Stimulated activated naive CD8-positive, alpha-beta T cell treated with anti-CD3 and anti-CD28 coated beads, Interleukin-15, Interleukin-2, amounts not matched to agents 100 ng/mL and 50 ng/mL, for 24 hours (primary cell): ENCODE data around the gene AQP5.

ENCODE experiments used
- H3K27ac Mint-ChIP-seq: one replicate; pipeline ENCODE4 v1.8.0; 2021; ENCODE audit warnings: mild to moderate bottlenecking, mixed read lengths
- H3K27me3 Mint-ChIP-seq: one replicate; pipeline ENCODE4 v1.8.0; 2021; ENCODE audit warnings: mixed read lengths
- H3K36me3 Mint-ChIP-seq: one replicate; pipeline ENCODE4 v1.8.0; 2021; ENCODE audit warnings: low read depth, mixed read lengths
- H3K4me1 Mint-ChIP-seq: one replicate; pipeline ENCODE4 v1.8.0; 2021; ENCODE audit warnings: low read depth, mixed read lengths
- H3K4me3 Mint-ChIP-seq: one replicate; pipeline ENCODE4 v1.8.0; 2021; ENCODE audit warnings: mild to moderate bottlenecking, mixed read lengths
- H3K9me3 Mint-ChIP-seq: one replicate; pipeline ENCODE4 v1.8.0; 2021; ENCODE audit warnings: mixed read lengths

AQP5 gene

DNA sequence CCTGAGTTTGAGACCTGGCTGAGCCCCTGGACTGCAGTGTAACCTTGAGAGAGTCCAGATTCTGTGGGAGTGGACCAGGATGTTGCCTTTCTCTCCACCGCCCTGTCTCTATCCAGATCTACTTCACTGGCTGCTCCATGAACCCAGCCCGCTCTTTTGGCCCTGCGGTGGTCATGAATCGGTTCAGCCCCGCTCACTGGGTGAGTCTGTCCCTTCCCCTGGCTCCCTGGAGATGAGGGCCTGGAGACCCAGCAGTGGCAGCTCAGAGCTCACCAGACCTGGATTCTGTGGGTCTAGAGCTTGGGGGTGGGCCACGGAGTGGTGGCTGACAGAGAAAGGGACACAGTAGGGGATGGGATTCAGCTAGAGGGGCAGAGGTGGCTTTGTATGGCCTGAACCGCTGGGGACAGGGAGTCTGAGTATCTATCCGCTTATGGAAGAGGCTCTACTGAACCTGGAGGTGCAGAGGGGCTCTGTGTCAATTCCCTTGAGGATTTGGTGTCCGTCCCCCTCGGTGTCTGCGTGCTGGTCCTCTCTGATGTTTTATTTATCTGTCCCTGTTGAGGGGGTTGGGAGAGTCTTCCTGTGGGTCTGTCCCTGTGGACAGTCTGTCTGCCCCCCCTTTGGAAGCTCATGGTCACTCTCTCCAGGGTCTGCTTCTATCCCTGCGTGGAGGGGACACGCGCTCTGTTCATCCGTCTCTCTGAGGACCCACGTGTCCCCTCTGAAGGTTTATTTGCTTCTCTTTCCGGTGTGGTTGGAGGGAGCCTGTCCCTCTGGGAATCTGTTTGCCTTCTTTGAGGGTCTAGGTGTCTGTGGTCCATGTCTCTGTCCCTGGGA lies 2.5 kb downstream of the AQP5 start:
- Mint-ChIP-seq H3K36me3 (no peaks in the 10 kb centered on the region), H3K9me3 (no peaks in the 10 kb centered on the region), H3K27ac (no peak overlapping the region), H3K27me3 (peaks cover 50% of the 10 kb centered on the region), H3K4me3 (no peak overlapping the region), H3K4me1 (peaks cover 9% of the 10 kb centered on the region)

DNA sequence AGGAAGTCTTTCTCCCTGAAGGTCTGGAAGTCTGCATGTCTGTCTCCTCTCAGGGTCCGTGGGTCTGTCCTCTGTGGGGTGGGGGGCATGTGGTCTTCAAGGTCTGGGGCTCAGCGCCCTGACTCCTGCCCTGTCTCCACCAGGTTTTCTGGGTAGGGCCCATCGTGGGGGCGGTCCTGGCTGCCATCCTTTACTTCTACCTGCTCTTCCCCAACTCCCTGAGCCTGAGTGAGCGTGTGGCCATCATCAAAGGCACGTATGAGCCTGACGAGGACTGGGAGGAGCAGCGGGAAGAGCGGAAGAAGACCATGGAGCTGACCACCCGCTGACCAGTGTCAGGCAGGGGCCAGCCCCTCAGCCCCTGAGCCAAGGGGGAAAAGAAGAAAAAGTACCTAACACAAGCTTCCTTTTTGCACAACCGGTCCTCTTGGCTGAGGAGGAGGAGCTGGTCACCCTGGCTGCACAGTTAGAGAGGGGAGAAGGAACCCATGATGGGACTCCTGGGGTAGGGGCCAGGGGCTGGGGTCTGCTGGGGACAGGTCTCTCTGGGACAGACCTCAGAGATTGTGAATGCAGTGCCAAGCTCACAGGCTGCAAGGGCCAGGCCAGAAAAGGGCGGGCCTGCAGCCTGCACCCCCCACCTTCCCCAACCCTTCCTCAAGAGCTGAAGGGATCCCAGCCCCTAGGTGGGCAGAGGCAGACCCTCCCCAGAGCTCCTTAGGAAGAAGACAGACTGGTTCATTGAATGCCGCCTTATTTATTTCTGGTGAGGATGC lies 3.4 kb downstream of the AQP5 start:
- Mint-ChIP-seq H3K4me1 (peaks cover 9% of the 10 kb centered on the region), H3K36me3 (no peaks in the 10 kb centered on the region), H3K27ac (no peak overlapping the region), H3K9me3 (no peaks in the 10 kb centered on the region), H3K27me3 (peaks cover 42% of the 10 kb centered on the region), H3K4me3 (no peak overlapping the region)

DNA sequence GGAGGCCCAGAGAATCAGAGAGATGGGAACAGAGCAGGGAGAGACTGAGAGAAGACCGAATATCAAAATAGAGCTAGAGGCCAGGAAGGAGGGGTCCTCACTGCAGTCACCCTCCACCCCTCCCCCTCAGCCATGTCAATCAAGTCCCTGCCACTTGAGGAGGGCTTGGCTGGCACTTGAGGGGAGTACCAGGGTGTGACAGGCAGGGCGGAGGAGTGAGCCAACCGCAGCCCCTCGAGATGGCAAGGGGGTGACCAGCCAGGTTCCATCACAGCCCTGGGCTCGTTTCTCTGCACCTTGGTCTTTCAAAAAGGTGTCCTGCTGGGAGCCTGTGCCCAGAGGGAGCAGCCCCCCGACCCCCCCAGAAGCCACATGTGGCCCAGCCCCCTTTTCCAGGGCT lies 4.2 kb downstream of the AQP5 start:
- Mint-ChIP-seq H3K4me3 (no peak overlapping the region), H3K27me3 (peaks cover 34% of the 10 kb centered on the region), H3K4me1 (peaks cover 3% of the 10 kb centered on the region), H3K9me3 (no peaks in the 10 kb centered on the region), H3K27ac (no peak overlapping the region), H3K36me3 (no peaks in the 10 kb centered on the region)

DNA sequence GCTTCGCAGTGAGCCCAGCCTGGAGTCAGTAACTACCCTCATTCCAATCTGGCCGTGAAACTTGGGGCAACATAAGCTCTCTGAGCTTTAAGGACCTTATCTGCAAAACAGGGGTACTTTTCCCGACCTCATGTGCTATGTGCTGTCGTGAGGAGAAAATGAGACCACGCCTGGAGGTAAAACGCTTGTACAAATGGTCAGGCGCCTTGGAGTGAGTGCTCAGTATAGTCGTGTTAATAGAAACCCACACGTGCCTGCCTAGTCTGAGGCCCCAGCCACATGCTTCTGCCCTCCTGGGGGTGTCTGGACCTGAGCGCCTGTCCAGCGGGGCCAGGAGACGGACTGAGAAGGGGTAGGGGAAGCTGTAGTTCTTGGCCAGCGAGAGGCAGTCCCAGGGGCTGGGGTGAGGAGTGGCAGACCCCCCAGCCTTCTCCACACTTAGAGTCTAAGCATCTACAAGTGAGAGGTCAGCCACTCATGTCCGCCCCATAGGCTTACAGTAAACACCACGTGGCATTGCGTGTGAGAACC lies 4.9 kb downstream of the AQP5 start:
- H3K4me1 Mint-ChIP-seq = peaks cover 2% of the 10 kb centered on the region
- no peak overlapping the region for H3K4me3 Mint-ChIP-seq
- peaks cover 34% of the 10 kb centered on the region for H3K27me3 Mint-ChIP-seq
- H3K9me3 Mint-ChIP-seq = no peaks in the 10 kb centered on the region
- H3K27ac Mint-ChIP-seq = no peak overlapping the region
- no peaks in the 10 kb centered on the region for H3K36me3 Mint-ChIP-seq

DNA sequence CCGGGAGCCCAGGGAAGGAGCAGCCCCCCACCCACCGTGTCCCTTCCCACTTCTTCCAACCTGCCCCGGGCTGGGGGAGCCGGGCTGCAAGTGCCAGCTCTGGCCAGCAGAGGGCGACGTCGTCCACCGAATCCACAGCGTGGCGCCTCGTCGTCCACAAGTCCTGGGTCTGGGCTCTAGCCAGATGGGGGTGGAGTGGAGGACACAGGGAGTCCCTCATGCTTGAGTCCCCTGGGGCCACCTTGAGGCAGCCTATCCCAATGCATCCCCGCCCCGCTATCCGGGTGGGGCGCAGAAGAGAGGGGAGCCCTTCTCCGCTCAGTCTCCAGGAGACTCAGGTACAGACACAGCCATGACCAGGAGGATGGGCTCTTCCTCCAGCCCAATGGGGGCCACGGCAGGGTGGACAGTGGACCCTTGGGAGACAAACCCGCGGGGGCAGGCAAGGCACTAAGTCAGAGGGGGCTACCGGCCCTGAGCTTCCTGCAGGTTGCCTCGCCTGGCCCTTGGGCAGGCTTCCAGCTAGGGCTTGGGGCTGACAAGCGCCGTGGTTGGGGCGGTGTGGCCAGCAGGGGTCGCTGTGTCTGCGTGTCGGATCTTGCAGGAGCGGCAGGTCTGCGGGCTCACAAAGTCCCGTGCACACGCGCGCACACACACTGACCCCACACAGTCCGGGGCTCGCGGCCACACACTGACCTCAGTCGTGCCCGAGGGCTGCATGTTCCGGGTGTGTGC lies 5.5 kb downstream of the AQP5 start:
- Mint-ChIP-seq H3K27ac (no peak overlapping the region), H3K4me3 (peak overlapping the region; percentile 69), H3K9me3 (no peaks in the 10 kb centered on the region), H3K27me3 (peaks cover 34% of the 10 kb centered on the region), H3K4me1 (peaks cover 2% of the 10 kb centered on the region), H3K36me3 (no peaks in the 10 kb centered on the region)

DNA sequence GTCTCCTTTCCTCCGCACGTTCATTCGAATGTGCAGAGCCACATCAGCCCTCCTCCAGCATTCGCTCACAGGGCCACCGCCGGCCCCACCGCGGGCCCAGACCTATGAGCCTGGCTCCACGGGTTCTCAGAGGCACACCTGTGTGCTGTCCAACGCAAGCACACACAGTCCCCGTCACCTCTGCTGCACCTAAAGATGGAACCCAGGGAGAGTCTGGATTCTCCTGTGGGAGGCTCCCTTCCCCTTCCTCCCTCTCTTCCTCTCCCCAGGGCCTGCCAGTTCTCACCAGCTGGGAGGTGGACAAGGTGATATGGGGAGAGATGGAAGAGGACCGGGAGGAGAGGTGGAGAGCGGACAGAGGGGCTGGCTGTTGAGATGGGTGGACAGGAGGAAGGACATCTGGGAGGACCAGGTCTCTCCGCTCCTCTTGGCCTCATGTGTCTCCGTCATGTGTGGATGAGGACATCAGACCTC lies 6.1 kb downstream of the AQP5 start:
- Mint-ChIP-seq H3K27ac (no peak overlapping the region), H3K9me3 (no peaks in the 10 kb centered on the region), H3K27me3 (peaks cover 29% of the 10 kb centered on the region), H3K36me3 (no peaks in the 10 kb centered on the region), H3K4me1 (peaks cover 2% of the 10 kb centered on the region), H3K4me3 (no peak overlapping the region)

DNA sequence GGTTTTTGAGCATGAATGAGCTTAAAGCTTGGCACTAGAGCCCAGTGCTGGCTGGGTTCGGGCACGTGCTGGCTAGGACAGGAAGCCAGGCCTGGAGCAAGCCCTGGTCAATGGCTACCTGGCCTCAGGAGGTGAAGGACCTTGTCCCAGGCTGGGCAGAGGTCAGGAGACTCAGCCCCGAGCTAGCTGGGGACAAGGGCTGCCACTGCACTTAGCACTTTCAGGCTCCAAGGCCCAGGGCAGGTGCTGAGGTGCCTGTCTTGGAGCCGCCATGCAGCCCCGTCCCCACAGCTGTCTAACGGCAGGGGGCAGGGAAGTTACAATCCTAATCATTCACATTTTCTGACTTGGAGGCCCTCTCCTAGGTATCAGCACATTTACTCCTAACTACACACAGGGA lies 6.8 kb downstream of the AQP5 start:
- H3K4me3 Mint-ChIP-seq = no peak overlapping the region
- no peaks in the 10 kb centered on the region for H3K9me3 Mint-ChIP-seq
- peaks cover 2% of the 10 kb centered on the region for H3K4me1 Mint-ChIP-seq
- no peaks in the 10 kb centered on the region for H3K36me3 Mint-ChIP-seq
- no peak overlapping the region for H3K27ac Mint-ChIP-seq
- H3K27me3 Mint-ChIP-seq = peaks cover 22% of the 10 kb centered on the region

DNA sequence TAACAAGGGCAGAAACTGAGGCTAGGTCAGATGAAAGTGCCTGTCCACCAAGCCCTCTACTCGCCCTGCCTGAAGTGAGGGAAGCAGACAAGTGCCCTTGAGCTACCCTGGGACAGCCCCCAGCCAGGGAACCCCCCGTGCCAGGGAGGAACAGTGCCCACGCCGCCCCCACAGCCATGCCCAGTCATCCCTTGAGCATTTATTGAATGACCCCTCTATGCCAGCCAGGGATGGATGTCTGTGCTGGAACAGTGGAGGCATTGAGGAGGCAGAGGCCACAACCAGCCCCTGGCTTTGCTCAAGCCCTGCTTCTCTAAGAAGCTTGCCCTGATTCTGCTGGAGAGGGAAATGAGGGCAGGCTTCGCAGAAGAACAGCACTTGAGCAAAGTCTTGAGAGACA lies 7.4 kb downstream of the AQP5 start:
- no peak overlapping the region for H3K4me3 Mint-ChIP-seq

DNA sequence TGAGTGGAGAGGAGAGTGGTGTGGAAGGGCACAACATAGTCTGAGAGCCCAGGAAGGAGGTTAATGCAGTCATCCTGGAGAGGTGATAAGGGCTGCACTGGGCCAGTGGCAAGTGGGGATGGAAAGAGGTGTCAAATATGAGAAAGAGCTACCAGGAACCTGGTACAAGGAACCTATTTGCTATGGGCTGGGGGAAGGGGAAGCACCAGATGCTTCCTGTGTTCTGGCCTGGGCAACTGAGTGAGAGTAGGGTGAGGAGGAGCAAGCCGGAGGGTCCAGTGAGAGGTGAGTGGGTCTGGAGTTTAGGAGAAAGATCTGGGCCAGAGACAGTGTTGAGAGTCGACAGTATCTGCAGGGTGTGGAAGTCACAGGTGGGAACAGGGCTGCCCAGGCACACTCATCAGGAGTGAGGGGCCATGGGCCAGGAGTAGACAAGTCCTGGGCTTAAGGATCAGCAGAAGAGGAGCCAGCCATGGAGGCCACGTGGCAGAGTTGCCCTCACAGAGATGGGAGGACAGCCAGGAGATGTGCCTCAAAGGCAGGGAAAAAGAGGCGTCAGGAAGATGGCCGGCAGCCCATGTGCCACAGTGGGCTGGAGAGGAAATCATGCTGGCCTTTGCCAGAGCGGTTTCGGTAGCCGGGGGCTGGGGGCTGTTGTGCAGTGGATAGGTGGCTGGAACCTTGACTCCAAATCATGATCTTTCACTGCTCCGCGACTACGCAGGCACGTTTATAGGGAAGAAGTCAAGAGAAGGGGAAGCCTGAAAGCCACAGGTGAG lies 8.2 kb downstream of the AQP5 start:
- Mint-ChIP-seq H3K4me3 (no peak overlapping the region), H3K27me3 (peaks cover 14% of the 10 kb centered on the region), H3K27ac (no peak overlapping the region), H3K4me1 (peaks cover 2% of the 10 kb centered on the region), H3K9me3 (no peaks in the 10 kb centered on the region), H3K36me3 (no peaks in the 10 kb centered on the region)

More for the DNA sequence above, 7.4 kb downstream of the AQP5 start:
- H3K27me3 Mint-ChIP-seq = peaks cover 20% of the 10 kb centered on the region
- no peak overlapping the region for H3K27ac Mint-ChIP-seq
- H3K9me3 Mint-ChIP-seq = no peaks in the 10 kb centered on the region
- peaks cover 2% of the 10 kb centered on the region for H3K4me1 Mint-ChIP-seq
- no peaks in the 10 kb centered on the region for H3K36me3 Mint-ChIP-seq

DNA sequence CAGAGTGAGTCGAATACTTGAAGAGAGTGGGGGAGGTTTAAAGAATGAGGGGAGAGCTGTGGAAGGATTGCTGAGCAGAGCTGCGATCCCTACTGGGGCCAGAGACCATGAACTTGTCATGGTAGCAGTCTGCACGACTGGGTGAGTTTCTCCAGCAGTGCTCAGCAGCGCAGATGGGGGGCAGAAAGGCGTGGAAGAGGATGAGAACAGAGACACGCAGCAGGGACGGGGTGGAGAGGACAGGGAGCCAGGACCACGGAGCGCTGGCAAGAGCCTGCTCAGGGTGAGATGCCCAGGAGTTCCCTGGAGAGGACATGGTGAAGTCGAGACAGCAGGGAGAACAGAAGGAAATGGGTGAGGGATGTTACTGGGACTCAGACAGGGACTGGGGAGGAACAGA lies 9.0 kb downstream of the AQP5 start:
- Mint-ChIP-seq H3K4me3 (no peak overlapping the region), H3K9me3 (no peaks in the 10 kb centered on the region), H3K36me3 (no peaks in the 10 kb centered on the region), H3K4me1 (peaks cover 2% of the 10 kb centered on the region), H3K27me3 (peaks cover 9% of the 10 kb centered on the region), H3K27ac (no peak overlapping the region)

DNA sequence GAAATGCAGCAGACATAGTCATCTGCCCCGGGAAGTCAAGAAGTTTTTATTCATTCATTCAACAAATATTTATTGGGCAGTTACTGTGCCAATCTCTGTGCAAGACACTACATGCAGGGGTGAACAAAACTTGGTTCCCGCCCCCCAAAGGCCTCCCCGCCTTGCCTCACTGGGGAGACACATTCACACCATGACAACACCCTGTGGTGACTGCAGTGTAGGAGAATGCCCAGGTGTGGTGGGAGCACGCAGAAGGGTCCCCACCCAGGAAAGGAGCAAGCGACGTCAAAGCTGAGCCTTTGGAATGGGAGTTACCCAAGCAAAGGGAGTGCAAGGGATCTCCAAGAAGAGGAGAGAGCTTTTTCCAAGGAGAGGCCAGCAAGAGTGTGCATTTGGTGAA lies 9.5 kb downstream of the AQP5 start:
- H3K27me3 Mint-ChIP-seq = peaks cover 5% of the 10 kb centered on the region
- H3K9me3 Mint-ChIP-seq = no peaks in the 10 kb centered on the region
- no peaks in the 10 kb centered on the region for H3K36me3 Mint-ChIP-seq
- H3K27ac Mint-ChIP-seq = no peak overlapping the region
- no peak overlapping the region for H3K4me3 Mint-ChIP-seq
- H3K4me1 Mint-ChIP-seq = peaks cover 2% of the 10 kb centered on the region

DNA sequence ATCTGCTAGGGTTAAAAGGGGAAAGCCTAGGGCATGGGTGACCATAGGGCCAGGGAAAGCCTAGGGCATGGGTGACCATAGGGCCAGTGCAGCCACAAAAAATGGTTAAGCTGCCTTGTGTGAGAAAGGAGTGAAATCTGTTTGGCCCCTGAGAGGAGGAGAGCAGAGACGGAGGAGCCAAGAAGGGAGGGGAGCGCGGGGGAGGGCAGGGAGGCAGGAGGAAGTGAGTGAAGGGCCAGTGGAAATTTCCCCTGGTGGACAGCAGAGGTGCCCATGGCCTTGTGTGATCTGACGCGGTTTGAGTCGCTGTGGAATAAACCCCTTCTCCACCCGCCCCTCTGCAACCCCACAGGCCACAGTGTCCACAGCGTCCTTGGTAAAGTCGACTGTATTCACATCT lies 10.5 kb downstream of the AQP5 start:
- Mint-ChIP-seq H3K36me3 (no peaks in the 10 kb centered on the region), H3K27me3 (no peaks in the 10 kb centered on the region), H3K27ac (no peak overlapping the region), H3K4me1 (peaks cover under 1% of the 10 kb centered on the region), H3K9me3 (no peaks in the 10 kb centered on the region), H3K4me3 (no peak overlapping the region)

DNA sequence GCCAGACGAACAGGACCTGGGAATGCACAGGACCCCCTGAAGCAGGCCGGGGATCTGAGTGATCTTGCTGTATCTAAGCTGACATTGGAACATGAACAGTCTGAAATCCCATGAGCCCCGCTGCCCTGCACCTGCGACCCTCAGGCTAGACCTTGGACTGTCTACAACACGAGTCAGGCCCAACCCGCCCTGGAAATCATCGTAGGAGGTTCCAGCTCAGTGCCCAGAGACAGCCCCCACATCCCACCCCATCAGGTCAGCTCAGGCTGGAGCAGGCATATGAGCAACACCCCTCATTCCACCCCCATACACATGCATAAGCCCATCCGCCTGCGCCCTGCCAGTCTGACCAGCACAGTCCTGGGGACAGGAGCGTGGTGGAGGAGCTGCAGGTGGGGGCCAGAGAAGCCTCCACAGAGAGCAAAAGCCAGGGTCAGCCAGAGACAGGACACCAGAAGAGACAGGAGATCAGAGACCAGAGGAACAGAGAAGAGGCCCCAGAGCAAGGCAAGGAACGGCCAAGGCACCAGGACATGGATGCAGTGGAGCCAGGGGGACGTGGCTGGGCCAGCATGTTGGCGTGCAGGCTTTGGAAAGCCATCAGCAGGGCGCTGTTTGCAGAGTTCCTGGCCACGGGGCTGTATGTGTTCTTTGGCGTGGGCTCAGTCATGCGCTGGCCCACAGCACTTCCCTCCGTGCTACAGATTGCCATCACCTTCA lies 11.1 kb downstream of the AQP5 start, which contains the start of gene AQP6:
Gene AQP6, plus strand, starts transcription at position 307 of the 720 bp plus-strand sequence. Its CDS starts 227 bp downstream, at position 534.
- Mint-ChIP-seq H3K9me3 (no peaks in the 10 kb centered on the region), H3K27me3 (no peaks in the 10 kb centered on the region), H3K27ac (no peak within 1 kb of the TSS), H3K36me3 (no peaks in the 10 kb centered on the region), H3K4me3 (no peak within 1 kb of the TSS), H3K4me1 (no peaks in the 10 kb centered on the region)
